ENCODE measurements around the gene F2. TPM values are rescaled to one million over a fixed set of nuclear protein-coding genes. Genes with fewer than 3 reads are reported as not detected.

Gene F2
- total and polyA plus RNA-seq, 2 experiments from 2014 or later, result not detected

- DNase-seq, result no peak
- Histone ChIP-seq H3K27ac (no peak overlapping the region), H3K4me3 (no peak overlapping the region), H3K4me1 (ENCODE audit: insufficient read depth) (no peaks in the 10 kb centered on the region), H3K79me2 (ENCODE audit: insufficient read depth) (no peaks in the 10 kb centered on the region), H3K27me3 (replicated peaks; ENCODE audit: insufficient read depth) (no peaks in the 10 kb centered on the region), H3K4me2 (ENCODE audit: unreplicated experiment) (no peak overlapping the region), H3F3A (ENCODE audit: insufficient read depth) (no peaks in the 10 kb centered on the region), H2AFZ (no peak overlapping the region), H3K9ac (no peak overlapping the region), H3K36me3 (ENCODE audit: low read depth) (peaks cover 3% of the 10 kb centered on the region; the same call in 1 of the 2 replicates), H3K9me3 (ENCODE audit: low read depth) (no peaks in the 10 kb centered on the region), H4K20me1 (ENCODE audit: insufficient read depth) (no peaks in the 10 kb centered on the region), H3K9me2 (ENCODE audit: insufficient read depth) (no peaks in the 10 kb centered on the region)
- TF ChIP-seq EZH2 (IDR thresholded peaks at IDR 0.05; ENCODE audit: insufficient read depth, poor library complexity, severe bottlenecking), result no peak
- no peak for TF ChIP-seq EZH2phosphoT487 (IDR thresholded peaks at IDR 0.05; ENCODE audit: insufficient read depth, low read depth)
- in situ Hi-C loops (cut with MboI), result no loop called here
- WGBS, 2 experiments (ENCODE audit: low coverage in 1 of 2, low lambda C conversion rate in 2 of 2, missing lambda C conversion rate in 2 of 2), result 74 to 79% methylated on average over 7 of the region's 7 CpGs
Observed at GRCh38 chr11:46736146-46736545, 17.1 kb downstream of the F2 start.

- no peak overlapping the region for H2AFZ ChIP-seq
- 15 to 16% methylated on average over 5 of the region's 5 CpGs for WGBS, 2 experiments (ENCODE audit: low coverage in 1 of 2, low lambda C conversion rate in 2 of 2, missing lambda C conversion rate in 2 of 2)
- no peaks in the 10 kb centered on the region for H4K20me1 ChIP-seq (ENCODE audit: insufficient read depth)
- no peaks in the 10 kb centered on the region for H3K9me2 ChIP-seq (ENCODE audit: insufficient read depth)
- TF ChIP-seq EZH2 (IDR thresholded peaks at IDR 0.05; ENCODE audit: insufficient read depth, poor library complexity, severe bottlenecking) (no peak), EZH2phosphoT487 (IDR thresholded peaks at IDR 0.05; ENCODE audit: insufficient read depth, low read depth) (no peak)
- peak; percentile 10 for DNase-seq
- no peak overlapping the region for H3K4me2 ChIP-seq (ENCODE audit: unreplicated experiment)
- in situ Hi-C loops (cut with MboI), result no loop called here
- H3K27ac ChIP-seq, result no peak overlapping the region
- no peaks in the 10 kb centered on the region for H3K27me3 ChIP-seq (replicated peaks; ENCODE audit: insufficient read depth)
- no peaks in the 10 kb centered on the region for H3K79me2 ChIP-seq (ENCODE audit: insufficient read depth)
- no peaks in the 10 kb centered on the region for H3K9me3 ChIP-seq (ENCODE audit: low read depth)
- no peak overlapping the region for H3K4me3 ChIP-seq
- no peak overlapping the region for H3K9ac ChIP-seq
- no peaks in the 10 kb centered on the region for H3F3A ChIP-seq (ENCODE audit: insufficient read depth)
- H3K4me1 ChIP-seq (ENCODE audit: insufficient read depth), result no peaks in the 10 kb centered on the region
- peaks cover 8% of the 10 kb centered on the region; the same call in 1 of the 2 replicates for H3K36me3 ChIP-seq (ENCODE audit: low read depth)
Observed at GRCh38 chr11:46736615-46737014, 17.6 kb downstream of the F2 start.

GRCh38 chr11:46737699-46738098 is 18.7 kb downstream of the F2 start:
- no peaks in the 10 kb centered on the region for H3F3A ChIP-seq (ENCODE audit: insufficient read depth)
- H3K36me3 ChIP-seq (ENCODE audit: low read depth), result peaks cover 10% of the 10 kb centered on the region; the same call in 1 of the 2 replicates
- no peaks in the 10 kb centered on the region for H3K9me2 ChIP-seq (ENCODE audit: insufficient read depth)
- H3K4me1 ChIP-seq (ENCODE audit: insufficient read depth), result no peaks in the 10 kb centered on the region
- H3K79me2 ChIP-seq (ENCODE audit: insufficient read depth), result no peaks in the 10 kb centered on the region
- DNase-seq, result no peak
- in situ Hi-C loops (cut with MboI), result no loop called here
- no peaks in the 10 kb centered on the region for H4K20me1 ChIP-seq (ENCODE audit: insufficient read depth)
- no peak overlapping the region for H3K4me2 ChIP-seq (ENCODE audit: unreplicated experiment)
- WGBS, 2 experiments (ENCODE audit: low coverage in 1 of 2, low lambda C conversion rate in 2 of 2, missing lambda C conversion rate in 2 of 2), result 87 to 88% methylated on average over 11 of the region's 11 CpGs
- no peaks in the 10 kb centered on the region for H3K9me3 ChIP-seq (ENCODE audit: low read depth)
- TF ChIP-seq EZH2phosphoT487 (IDR thresholded peaks at IDR 0.05; ENCODE audit: insufficient read depth, low read depth) (no peak), EZH2 (IDR thresholded peaks at IDR 0.05; ENCODE audit: insufficient read depth, poor library complexity, severe bottlenecking) (no peak)
- H3K4me3 ChIP-seq, result no peak overlapping the region
- H3K9ac ChIP-seq, result no peak overlapping the region
- no peaks in the 10 kb centered on the region for H3K27me3 ChIP-seq (replicated peaks; ENCODE audit: insufficient read depth)
- H2AFZ ChIP-seq, result no peak overlapping the region
- no peak overlapping the region for H3K27ac ChIP-seq

GRCh38 chr11:46738887-46739286 is 19.9 kb downstream of the F2 start:
- Histone ChIP-seq H3K9me3 (ENCODE audit: low read depth) (no peaks in the 10 kb centered on the region), H2AFZ (no peak overlapping the region), H3K79me2 (ENCODE audit: insufficient read depth) (no peaks in the 10 kb centered on the region), H3K4me1 (ENCODE audit: insufficient read depth) (no peaks in the 10 kb centered on the region), H3K36me3 (ENCODE audit: low read depth) (peaks cover 21% of the 10 kb centered on the region), H3K27me3 (replicated peaks; ENCODE audit: insufficient read depth) (no peaks in the 10 kb centered on the region), H4K20me1 (ENCODE audit: insufficient read depth) (no peaks in the 10 kb centered on the region), H3K9me2 (ENCODE audit: insufficient read depth) (no peaks in the 10 kb centered on the region), H3K27ac (no peak overlapping the region), H3K9ac (no peak overlapping the region), H3F3A (ENCODE audit: insufficient read depth) (no peaks in the 10 kb centered on the region), H3K4me2 (ENCODE audit: unreplicated experiment) (no peak overlapping the region), H3K4me3 (no peak overlapping the region)
- no peak for TF ChIP-seq EZH2phosphoT487 (IDR thresholded peaks at IDR 0.05; ENCODE audit: insufficient read depth, low read depth)
- no peak for TF ChIP-seq EZH2 (IDR thresholded peaks at IDR 0.05; ENCODE audit: insufficient read depth, poor library complexity, severe bottlenecking)
- in situ Hi-C loops (cut with MboI), result no loop called here
- DNase-seq, result no peak
- 76 to 80% methylated on average over 6 of the region's 6 CpGs for WGBS, 2 experiments (ENCODE audit: low coverage in 1 of 2, low lambda C conversion rate in 2 of 2, missing lambda C conversion rate in 2 of 2)
